ENCODE measurements around the gene KRTAP20-1.

Gene KRTAP20-1

DNA sequence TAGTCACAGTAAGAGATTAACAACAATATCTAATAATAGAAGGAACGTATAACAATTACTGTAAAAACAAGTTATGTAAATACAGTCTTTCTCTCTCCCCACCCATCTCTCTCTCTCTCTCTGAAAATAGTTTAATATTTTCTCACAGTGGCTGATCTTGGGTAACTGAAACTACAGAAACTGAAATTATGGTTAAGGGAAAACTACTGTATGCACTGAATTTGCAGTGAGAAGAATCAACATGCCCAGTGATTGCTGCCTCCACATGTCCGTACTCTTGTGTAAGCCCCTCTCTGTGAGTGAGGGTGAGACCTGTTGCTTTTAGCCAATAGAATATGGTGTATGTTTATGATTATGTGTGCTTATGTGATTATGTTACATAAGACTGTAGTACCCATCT is 4.1 kb upstream of the KRTAP20-1 start:
- Histone ChIP-seq H3K9ac (ENCODE audit: low read length) (no peak overlapping the region), H3K27me3 (ENCODE audit: control insufficient read depth, insufficient read depth, low read length) (no peaks in the 10 kb centered on the region), H3K27ac (ENCODE audit: low read depth, low read length) (no peak overlapping the region), H3K9me3 (ENCODE audit: control insufficient read depth, insufficient read depth, low read depth, low read length) (peaks cover 2% of the 10 kb centered on the region; the same call in 1 of the 2 replicates), H3K4me3 (ENCODE audit: low read depth, low read length) (no peak overlapping the region), H3K36me3 (ENCODE audit: control insufficient read depth, insufficient read depth, low read length) (no peaks in the 10 kb centered on the region), H3K4me1 (ENCODE audit: control insufficient read depth, insufficient read depth, low read length) (no peaks in the 10 kb centered on the region)

DNA sequence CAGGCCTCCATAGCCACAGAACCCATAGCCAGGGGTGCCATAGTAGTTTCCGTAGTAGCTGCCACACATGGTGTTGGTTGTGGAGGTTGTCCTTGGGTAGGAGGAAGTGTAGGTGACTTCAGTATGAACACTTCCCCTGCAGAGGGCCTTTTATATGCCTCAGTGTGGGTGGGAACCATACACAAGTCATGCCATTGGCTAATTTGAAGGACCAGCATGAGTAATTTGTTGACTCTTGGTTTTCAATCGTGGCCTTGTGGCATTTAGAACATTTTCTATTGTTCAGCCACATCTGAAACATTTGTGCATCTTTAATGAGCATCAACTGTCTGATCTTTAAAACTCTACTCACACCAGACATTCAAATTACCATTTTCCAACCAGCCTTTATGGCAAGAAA is 2.4 kb upstream of the KRTAP20-1 start, which contains the start of gene KRTAP6-1:
TSS of gene KRTAP6-1 (minus strand) at position 95 of the 400 bp plus-strand sequence. CDS start at position 69, 26 bp downstream.
- H3K4me1 ChIP-seq (ENCODE audit: control insufficient read depth, insufficient read depth, low read length) = no peaks in the 10 kb centered on the region
- no peak within 1 kb of the TSS for H3K27ac ChIP-seq (ENCODE audit: low read depth, low read length)
- H3K4me3 ChIP-seq (ENCODE audit: low read depth, low read length) = no peak within 1 kb of the TSS
- peaks cover 2% of the 10 kb centered on the region; the same call in 1 of the 2 replicates for H3K9me3 ChIP-seq (ENCODE audit: control insufficient read depth, insufficient read depth, low read depth, low read length)
- H3K9ac ChIP-seq (ENCODE audit: low read length) = no peak within 1 kb of the TSS
- H3K27me3 ChIP-seq (ENCODE audit: control insufficient read depth, insufficient read depth, low read length) = no peaks in the 10 kb centered on the region
- H3K36me3 ChIP-seq (ENCODE audit: control insufficient read depth, insufficient read depth, low read length) = no peaks in the 10 kb centered on the region

GRCh38 chr21:30615199-30615598 is 1.0 kb upstream of the KRTAP20-1 start:
- Histone ChIP-seq H3K4me1 (ENCODE audit: control insufficient read depth, insufficient read depth, low read length) (no peaks in the 10 kb centered on the region), H3K4me3 (ENCODE audit: low read depth, low read length) (no peak overlapping the region), H3K36me3 (ENCODE audit: control insufficient read depth, insufficient read depth, low read length) (no peaks in the 10 kb centered on the region), H3K9me3 (ENCODE audit: control insufficient read depth, insufficient read depth, low read depth, low read length) (peaks cover 2% of the 10 kb centered on the region; the same call in 1 of the 2 replicates), H3K9ac (ENCODE audit: low read length) (no peak overlapping the region), H3K27ac (ENCODE audit: low read depth, low read length) (no peak overlapping the region), H3K27me3 (ENCODE audit: control insufficient read depth, insufficient read depth, low read length) (no peaks in the 10 kb centered on the region)

- H3K9me3 ChIP-seq (ENCODE audit: control insufficient read depth, insufficient read depth, low read depth, low read length) = peaks cover 4% of the 10 kb centered on the region
- no peak overlapping the region for H3K9ac ChIP-seq (ENCODE audit: low read length)
- no peak overlapping the region for H3K27ac ChIP-seq (ENCODE audit: low read depth, low read length)
- no peaks in the 10 kb centered on the region for H3K4me1 ChIP-seq (ENCODE audit: control insufficient read depth, insufficient read depth, low read length)
- H3K4me3 ChIP-seq (ENCODE audit: low read depth, low read length) = no peak overlapping the region
- H3K36me3 ChIP-seq (ENCODE audit: control insufficient read depth, insufficient read depth, low read length) = no peaks in the 10 kb centered on the region
- no peaks in the 10 kb centered on the region for H3K27me3 ChIP-seq (ENCODE audit: control insufficient read depth, insufficient read depth, low read length)
Observed at GRCh38 chr21:30620080-30620479, 3.9 kb downstream of the KRTAP20-1 start.

DNA sequence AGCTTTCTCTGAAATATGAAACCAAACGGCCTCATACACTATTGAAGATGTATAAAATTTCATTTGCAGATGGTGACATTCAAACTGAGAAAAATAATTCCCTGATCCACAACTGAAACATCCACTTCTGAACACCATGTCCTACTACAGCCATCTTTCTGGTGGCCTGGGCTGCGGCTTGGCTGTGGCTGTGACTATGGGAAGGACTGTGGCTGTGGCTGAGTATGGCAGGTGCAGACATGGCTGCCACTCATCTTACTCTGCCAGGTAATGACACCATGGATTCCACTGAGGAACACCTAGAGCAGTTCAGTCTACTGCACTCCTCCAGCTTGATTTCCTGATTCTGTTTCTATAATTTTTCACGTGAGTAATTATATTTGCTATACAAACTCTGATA is 4.3 kb downstream of the KRTAP20-1 start, which contains the start of gene KRTAP20-4:
TSS of gene KRTAP20-4 (plus strand) at position 106 of the 400 bp plus-strand sequence.
- no peaks in the 10 kb centered on the region for H3K36me3 ChIP-seq (ENCODE audit: control insufficient read depth, insufficient read depth, low read length)
- H3K4me1 ChIP-seq (ENCODE audit: control insufficient read depth, insufficient read depth, low read length) = peaks cover 3% of the 10 kb centered on the region; the same call in 1 of the 2 replicates
- no peaks in the 10 kb centered on the region for H3K27me3 ChIP-seq (ENCODE audit: control insufficient read depth, insufficient read depth, low read length)
- H3K27ac ChIP-seq (ENCODE audit: low read depth, low read length) = no peak within 1 kb of the TSS
- H3K4me3 ChIP-seq (ENCODE audit: low read depth, low read length) = no peak within 1 kb of the TSS
- peaks cover 7% of the 10 kb centered on the region for H3K9me3 ChIP-seq (ENCODE audit: control insufficient read depth, insufficient read depth, low read depth, low read length)
- H3K9ac ChIP-seq (ENCODE audit: low read length) = no peak within 1 kb of the TSS

DNA sequence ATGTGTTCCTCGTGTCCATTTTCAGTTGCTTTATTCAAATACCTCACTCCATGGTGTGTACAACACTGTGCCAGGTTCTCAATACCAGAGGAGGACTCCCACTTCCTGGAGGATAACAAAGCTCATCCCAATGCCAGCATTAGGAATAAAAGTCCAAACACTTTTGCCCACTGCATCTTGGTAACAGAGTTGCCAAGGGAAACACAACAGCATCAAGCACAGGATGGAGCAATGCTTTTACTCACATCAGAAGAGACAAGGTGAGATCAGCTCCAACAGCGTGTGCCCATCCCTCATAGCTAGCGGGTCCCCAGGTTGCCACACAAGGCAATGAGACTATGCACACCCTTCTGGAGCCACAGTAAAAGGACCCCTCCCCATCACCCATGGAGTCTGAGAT is 7.1 kb downstream of the KRTAP20-1 start:
- no peak overlapping the region for H3K27ac ChIP-seq (ENCODE audit: low read depth, low read length)
- H3K4me1 ChIP-seq (ENCODE audit: control insufficient read depth, insufficient read depth, low read length) = peaks cover 3% of the 10 kb centered on the region; the same call in 1 of the 2 replicates
- H3K4me3 ChIP-seq (ENCODE audit: low read depth, low read length) = no peak overlapping the region
- no peak overlapping the region for H3K9ac ChIP-seq (ENCODE audit: low read length)
- peaks cover 7% of the 10 kb centered on the region for H3K9me3 ChIP-seq (ENCODE audit: control insufficient read depth, insufficient read depth, low read depth, low read length)
- H3K27me3 ChIP-seq (ENCODE audit: control insufficient read depth, insufficient read depth, low read length) = no peaks in the 10 kb centered on the region
- no peaks in the 10 kb centered on the region for H3K36me3 ChIP-seq (ENCODE audit: control insufficient read depth, insufficient read depth, low read length)

DNA sequence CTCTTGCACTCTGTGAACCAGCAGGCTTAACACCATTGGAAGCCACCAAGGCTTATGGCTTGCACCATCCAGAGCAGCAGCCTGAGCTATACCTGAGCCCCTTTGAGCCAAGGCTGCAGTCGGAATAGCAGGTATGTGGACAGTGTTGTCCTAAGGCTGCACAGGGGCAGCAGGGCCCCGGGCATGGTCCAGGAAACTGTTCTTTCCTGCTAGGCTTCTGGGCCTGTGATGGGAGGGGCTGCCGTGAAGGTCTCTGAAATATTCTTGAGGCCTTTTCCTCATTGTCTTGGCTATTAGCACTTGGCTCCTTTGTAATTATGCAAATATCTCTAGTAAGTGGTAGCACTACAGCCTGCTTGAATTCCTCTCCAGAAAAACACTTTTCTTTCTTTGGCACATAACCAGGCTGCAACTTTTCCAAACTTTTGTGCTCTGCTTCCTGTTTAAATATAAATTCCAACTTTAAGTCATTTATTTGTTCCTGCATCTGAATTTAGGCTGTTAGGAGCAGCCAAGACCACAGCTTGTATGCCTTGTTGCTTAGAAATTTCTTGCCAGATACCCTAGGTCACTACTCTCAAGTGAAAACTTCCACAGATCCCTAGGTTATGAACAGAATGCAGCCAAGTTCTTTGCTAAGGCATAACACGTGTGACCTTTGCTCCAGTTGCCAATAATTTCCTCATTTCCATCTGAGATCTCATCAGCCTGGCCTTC is 9.4 kb downstream of the KRTAP20-1 start:
- no peak overlapping the region for H3K4me3 ChIP-seq (ENCODE audit: low read depth, low read length)

GRCh38 chr21:30628109-30628508 is 11.9 kb downstream of the KRTAP20-1 start:
- peaks cover 3% of the 10 kb centered on the region; the same call in 1 of the 2 replicates for H3K4me1 ChIP-seq (ENCODE audit: control insufficient read depth, insufficient read depth, low read length)
- no peak overlapping the region for H3K27ac ChIP-seq (ENCODE audit: low read depth, low read length)
- no peaks in the 10 kb centered on the region for H3K36me3 ChIP-seq (ENCODE audit: control insufficient read depth, insufficient read depth, low read length)
- H3K4me3 ChIP-seq (ENCODE audit: low read depth, low read length) = no peak overlapping the region
- H3K9ac ChIP-seq (ENCODE audit: low read length) = no peak overlapping the region
- peaks cover 7% of the 10 kb centered on the region for H3K9me3 ChIP-seq (ENCODE audit: control insufficient read depth, insufficient read depth, low read depth, low read length)
- H3K27me3 ChIP-seq (ENCODE audit: control insufficient read depth, insufficient read depth, low read length) = no peaks in the 10 kb centered on the region

More for the DNA sequence above, 9.4 kb downstream of the KRTAP20-1 start:
- Histone ChIP-seq H3K9me3 (ENCODE audit: control insufficient read depth, insufficient read depth, low read depth, low read length) (peaks cover 7% of the 10 kb centered on the region), H3K9ac (ENCODE audit: low read length) (no peak overlapping the region), H3K27me3 (ENCODE audit: control insufficient read depth, insufficient read depth, low read length) (no peaks in the 10 kb centered on the region), H3K4me1 (ENCODE audit: control insufficient read depth, insufficient read depth, low read length) (peaks cover 3% of the 10 kb centered on the region; the same call in 1 of the 2 replicates), H3K36me3 (ENCODE audit: control insufficient read depth, insufficient read depth, low read length) (no peaks in the 10 kb centered on the region), H3K27ac (ENCODE audit: low read depth, low read length) (no peak overlapping the region)

GRCh38 chr21:30629200-30629599 is 13.0 kb downstream of the KRTAP20-1 start:
- Histone ChIP-seq H3K9ac (ENCODE audit: low read length) (no peak overlapping the region), H3K9me3 (ENCODE audit: control insufficient read depth, insufficient read depth, low read depth, low read length) (peaks cover 7% of the 10 kb centered on the region), H3K36me3 (ENCODE audit: control insufficient read depth, insufficient read depth, low read length) (no peaks in the 10 kb centered on the region), H3K27me3 (ENCODE audit: control insufficient read depth, insufficient read depth, low read length) (no peaks in the 10 kb centered on the region), H3K4me3 (ENCODE audit: low read depth, low read length) (no peak overlapping the region), H3K4me1 (ENCODE audit: control insufficient read depth, insufficient read depth, low read length) (peaks cover 3% of the 10 kb centered on the region; the same call in 1 of the 2 replicates), H3K27ac (ENCODE audit: low read depth, low read length) (no peak overlapping the region)

DNA sequence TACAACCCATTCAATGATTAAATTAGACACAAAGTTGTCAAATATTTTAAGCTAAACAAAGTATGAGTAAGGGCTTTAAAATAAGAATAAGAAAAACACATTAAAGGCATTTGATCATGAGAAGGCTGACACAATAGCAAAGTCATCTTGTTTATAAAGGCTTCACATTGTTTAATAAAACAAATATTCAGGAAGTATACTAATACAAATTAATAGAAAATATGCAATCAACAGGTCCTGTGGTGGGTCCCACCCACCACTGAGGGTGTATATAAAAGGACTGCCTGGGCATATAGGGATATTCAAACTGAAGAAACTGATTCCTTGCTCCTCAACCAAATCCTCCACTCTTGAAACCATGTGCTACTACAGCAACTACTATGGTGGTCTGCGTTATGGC is 18.7 kb downstream of the KRTAP20-1 start, which contains the start of gene KRTAP20-2:
TSS of gene KRTAP20-2 (plus strand) at position 301 of the 400 bp plus-strand sequence. CDS start at position 359, 58 bp downstream.
- no peaks in the 10 kb centered on the region for H3K36me3 ChIP-seq (ENCODE audit: control insufficient read depth, insufficient read depth, low read length)
- H3K4me3 ChIP-seq (ENCODE audit: low read depth, low read length) = no peak within 1 kb of the TSS
- no peaks in the 10 kb centered on the region; the same call in 1 of the 2 replicates for H3K9me3 ChIP-seq (ENCODE audit: control insufficient read depth, insufficient read depth, low read depth, low read length)
- H3K27ac ChIP-seq (ENCODE audit: low read depth, low read length) = no peak within 1 kb of the TSS
- no peaks in the 10 kb centered on the region for H3K27me3 ChIP-seq (ENCODE audit: control insufficient read depth, insufficient read depth, low read length)
- no peaks in the 10 kb centered on the region for H3K4me1 ChIP-seq (ENCODE audit: control insufficient read depth, insufficient read depth, low read length)
- H3K9ac ChIP-seq (ENCODE audit: low read length) = no peak within 1 kb of the TSS

DNA sequence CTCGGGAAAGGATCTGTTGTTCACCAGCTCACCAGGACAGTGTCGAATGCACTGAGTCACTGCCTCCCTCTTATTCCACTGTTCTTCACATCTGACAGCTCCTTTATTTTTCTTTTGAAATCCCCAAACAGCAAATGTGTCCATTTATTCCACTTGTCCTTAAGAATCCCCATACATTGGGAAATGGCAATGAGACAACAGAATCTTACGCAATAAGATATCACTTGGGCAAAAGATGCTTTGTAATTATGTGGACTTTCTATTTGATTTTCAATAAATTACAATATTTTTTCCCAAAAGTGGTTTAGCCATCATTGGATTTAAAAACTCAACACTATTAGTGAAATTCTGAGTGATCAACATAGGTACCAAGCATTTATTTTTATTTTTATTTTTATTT is 22.5 kb downstream of the KRTAP20-1 start:
- no peak overlapping the region for H3K9ac ChIP-seq (ENCODE audit: low read length)
- no peaks in the 10 kb centered on the region for H3K36me3 ChIP-seq (ENCODE audit: control insufficient read depth, insufficient read depth, low read length)
- H3K27me3 ChIP-seq (ENCODE audit: control insufficient read depth, insufficient read depth, low read length) = no peaks in the 10 kb centered on the region
- H3K9me3 ChIP-seq (ENCODE audit: control insufficient read depth, insufficient read depth, low read depth, low read length) = no peaks in the 10 kb centered on the region; the same call in 1 of the 2 replicates
- no peak overlapping the region for H3K4me3 ChIP-seq (ENCODE audit: low read depth, low read length)
- H3K27ac ChIP-seq (ENCODE audit: low read depth, low read length) = no peak overlapping the region
- H3K4me1 ChIP-seq (ENCODE audit: control insufficient read depth, insufficient read depth, low read length) = no peaks in the 10 kb centered on the region

Data from HUES6 (cell line).